Measurements from ENCODE around the gene MYOM1.

GRCh38 chr18:3036108-3036507, 183.7 kb downstream of the MYOM1 start:
- TF ChIP-seq EZH2 (IDR thresholded peaks at IDR 0.05; ENCODE audit: low read length, unreplicated experiment) (no peak), CTCF (conservative IDR thresholded peaks at IDR 0.05; ENCODE audit: low read depth, low read length) (no peak)
